Esophagus squamous epithelium (tissue), 4 donors: ENCODE results near the gene CHST1.

ENCODE experiments used
- CTCF ChIP-seq, 6 experiments: fragments of 450-650 bp in 4 of 6; fragments of 200-600 bp in 2 of 6; sonication (generic) in 2 of 6; IDR thresholded peaks; one replicate each; pipeline ENCODE4 v1.5.1; 2016 to 2019; ENCODE audit warnings: antibody characterized with exemption in 6 of 6, mild to moderate bottlenecking in 4 of 6, moderate library complexity in 4 of 6
- POLR2A ChIP-seq, 4 donors: fragments of 450-650 bp; IDR thresholded peaks; one replicate each; pipeline ENCODE4 v1.6.1; 2017; ENCODE audit warnings: antibody characterized with exemption in 4 of 4, mild to moderate bottlenecking in 4 of 4, moderate library complexity in 3 of 4

- TF ChIP-seq CTCF (IDR thresholded peaks at IDR 0.05) (no peak), POLR2A (IDR thresholded peaks at IDR 0.05) (no peak)
Measured at GRCh38 chr11:45710561-45710960, 45.1 kb upstream of the CHST1 start.
